Activated CD4-positive, CD25-positive, alpha-beta regulatory T cell (primary cell): Measurements from ENCODE around the gene KPTN.

Experiments
- DNase-seq, 4 experiments: peaks; one replicate each; lab custom pipeline; 2025; lab: John Stamatoyannopoulos, UW

KPTN gene

GRCh38 chr19:47483800-47484690 lies at the start of gene KPTN:
Gene KPTN (minus strand): TSS chr19:47484219. CDS start chr19:47484160, 59 bp downstream.
- peak; percentile 77 to 86 (median 84) for DNase-seq

DNA sequence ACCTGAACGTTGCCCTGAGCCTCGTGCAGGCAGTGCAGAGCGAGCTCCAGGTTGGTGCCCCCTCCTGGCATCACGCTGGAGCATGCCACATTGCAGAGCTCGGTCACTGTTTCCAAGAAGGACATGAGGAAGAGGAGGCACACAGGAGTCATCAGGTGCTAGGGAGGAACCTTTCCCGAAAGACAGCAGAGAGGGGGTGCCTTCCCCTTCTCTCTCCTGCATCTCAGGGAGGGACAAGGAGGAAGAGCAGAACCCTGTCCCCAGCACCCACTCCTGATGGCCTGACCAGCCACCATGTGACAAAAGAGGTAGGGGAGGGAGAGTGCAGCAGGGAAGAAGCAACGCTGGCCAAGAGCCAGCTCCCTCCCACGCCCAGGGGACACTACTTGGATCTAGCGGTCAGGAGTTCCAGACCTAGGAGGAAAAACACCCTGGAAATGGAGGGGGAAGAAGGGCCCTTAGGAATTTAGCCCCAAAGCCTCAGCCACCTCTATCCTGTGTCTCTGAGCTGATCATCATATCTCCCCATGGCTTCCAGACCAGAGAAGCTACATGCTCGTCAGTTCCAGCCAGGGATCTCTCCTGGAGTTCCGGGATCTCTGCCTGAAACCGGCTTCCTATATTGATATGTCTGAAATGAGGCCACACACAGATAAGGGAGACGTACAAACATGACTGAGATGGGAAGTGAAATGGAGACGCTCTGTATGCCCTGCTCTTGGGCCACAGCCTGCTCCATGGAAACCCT lies 47.8 kb upstream of the KPTN start:
- DNase-seq, result no peak

DNA sequence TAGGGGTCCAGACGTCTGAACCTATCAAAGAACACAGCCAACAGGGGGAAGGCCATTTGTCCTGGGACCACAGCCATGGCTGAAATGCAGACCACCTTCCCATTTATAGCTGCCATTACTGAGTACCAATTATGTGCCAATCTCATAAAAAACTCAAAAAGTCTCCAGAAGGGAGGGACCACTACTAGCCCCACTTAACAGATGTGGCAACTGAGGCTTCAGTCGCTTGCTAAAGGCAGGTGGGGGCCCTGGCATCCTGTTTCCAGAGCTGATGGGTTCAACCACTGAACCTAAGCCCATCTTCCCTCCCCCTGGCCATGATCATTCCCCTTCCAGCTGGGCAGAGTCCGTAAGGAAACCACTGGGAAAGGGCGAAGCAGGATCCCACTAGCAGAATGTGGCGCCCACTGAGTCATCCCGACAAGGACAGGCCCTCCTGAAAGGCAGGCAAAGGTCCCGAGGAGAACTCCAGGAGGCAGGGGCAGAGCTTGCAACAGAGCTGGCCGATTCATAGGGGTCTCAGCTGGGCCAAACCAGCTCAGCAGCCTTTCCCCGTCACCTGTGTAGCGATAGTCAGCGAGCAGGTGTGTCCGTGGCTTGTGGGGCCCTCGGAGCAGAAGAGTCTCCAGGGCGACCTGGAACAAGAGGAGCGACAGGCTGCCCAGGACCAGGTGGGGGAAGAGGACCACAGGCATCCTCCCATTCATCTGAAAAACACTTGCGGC lies 45.2 kb upstream of the KPTN start:
- DNase-seq, result no peak

- no peak for DNase-seq
These were observed 42.8 kb upstream of the KPTN start for GRCh38 chr19:47526798-47527197.

GRCh38 chr19:47523473-47523872 lies 39.5 kb upstream of the KPTN start:
- DNase-seq, result no peak

DNA sequence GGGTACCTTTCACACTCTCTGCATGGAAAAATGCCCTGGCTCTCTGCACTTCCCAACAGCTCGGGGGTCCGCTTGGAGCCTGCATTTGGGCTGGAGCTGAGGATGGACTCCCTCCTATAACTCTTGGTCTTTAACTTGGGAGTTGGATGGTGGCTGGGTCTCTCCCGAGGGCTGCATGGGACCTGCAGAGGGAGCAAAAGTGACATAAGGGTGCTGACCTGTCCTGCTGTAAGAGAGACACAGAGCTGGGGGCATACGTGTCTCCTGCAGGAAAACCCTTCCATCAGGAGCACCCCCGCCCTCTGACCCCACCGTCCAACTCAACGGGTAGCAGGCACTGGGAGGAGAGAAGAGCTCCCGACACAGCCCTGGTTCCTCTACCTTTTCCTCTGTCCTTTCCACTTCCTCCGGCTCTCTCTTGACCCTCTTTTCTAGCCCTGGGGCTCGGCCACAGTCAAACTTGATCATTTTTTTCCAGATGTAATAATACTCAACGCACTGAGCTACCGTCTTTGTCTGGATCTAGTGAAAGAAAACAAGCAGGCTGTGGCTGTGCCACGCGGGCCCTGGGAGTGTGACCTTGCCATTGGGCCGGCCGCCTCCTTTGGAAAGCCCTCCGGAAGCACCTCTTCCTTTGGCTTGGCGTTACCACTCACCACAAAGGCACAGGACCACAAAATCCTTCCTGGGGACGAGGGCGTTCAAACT lies 37.6 kb upstream of the KPTN start:
- DNase-seq, result no peak

GRCh38 chr19:47520839-47521238 lies 36.8 kb upstream of the KPTN start:
- no peak for DNase-seq

- DNase-seq, result no peak
These were observed 36.4 kb upstream of the KPTN start for GRCh38 chr19:47520343-47520806.

DNA sequence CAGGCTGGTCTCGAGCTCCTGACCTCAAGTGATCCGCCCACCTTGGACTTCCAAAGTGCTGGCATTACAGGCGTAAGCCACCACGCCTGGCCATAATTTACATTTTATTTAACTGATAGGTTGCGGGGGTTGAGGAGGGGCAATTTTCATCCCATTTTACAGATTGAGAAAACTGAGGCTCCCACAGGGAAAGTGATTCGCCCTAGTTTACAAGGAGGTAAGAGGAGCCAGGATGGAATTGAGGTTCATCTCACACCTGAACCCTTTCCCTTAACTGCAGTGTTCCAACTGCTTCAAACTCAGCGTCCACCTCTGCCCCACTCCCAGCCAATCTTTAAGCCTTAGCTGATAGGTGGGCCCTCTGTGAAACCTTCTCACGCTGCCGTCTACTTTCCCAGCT lies 34.8 kb upstream of the KPTN start:
- no peak for DNase-seq

DNA sequence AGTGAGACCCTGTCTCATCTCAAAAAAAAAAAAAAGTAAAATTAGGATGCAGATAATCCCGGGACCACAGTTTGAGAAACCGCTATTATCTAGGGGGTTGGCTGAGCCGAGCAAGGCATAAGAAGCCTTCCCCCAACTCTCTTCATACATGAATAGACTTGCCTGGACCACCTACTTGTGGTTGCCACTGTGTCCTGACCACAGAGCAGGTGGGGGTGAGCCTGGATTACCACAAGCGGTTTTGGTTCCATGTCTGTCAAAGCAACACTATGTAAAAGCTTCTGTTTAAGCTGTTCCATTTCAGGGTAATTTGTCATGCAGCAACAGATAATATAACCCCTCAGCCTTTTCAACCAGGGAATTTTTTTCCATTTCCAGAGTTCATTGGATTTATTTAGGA lies 34.1 kb upstream of the KPTN start:
- DNase-seq, result no peak

DNA sequence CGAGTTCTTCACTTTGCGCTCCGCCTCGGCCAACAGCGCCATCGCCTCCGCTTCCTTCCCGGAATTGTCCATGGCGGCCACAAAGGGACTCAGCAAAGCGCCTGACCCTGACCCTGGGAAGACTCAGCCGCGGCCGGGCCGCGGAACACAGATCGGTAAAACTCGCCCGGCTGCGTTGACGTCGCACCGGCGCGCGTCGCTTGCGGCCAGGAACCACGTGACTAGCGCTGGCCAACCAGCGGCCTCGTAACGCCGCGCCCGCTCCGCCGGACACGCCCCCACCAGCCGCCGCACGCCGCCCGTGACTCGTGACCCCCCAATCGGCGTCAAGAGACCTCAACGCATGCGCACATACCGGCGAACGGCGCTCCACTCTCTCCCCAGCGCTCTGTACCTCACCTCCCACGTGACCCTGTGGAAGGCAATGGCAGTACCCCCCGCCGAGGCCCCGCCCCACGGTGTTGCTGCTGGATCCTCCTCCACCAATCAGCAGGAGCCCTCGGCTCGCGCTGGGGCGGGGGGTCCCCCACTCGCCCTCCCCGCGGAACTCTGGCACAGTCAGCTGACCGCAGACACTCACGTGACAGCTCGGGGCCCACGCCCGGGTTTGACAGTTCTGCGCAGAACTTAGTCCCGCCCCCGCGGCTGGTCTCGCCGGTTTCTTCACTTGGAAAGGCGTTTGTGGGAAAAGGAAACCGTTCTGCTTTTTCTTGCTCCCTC lies 31.0 kb upstream of the KPTN start, which contains the start of gene NAPA:
Gene NAPA (minus strand): TSS at position 195 of the 720 bp plus-strand sequence. CDS start 123 bp downstream, at position 72.
- peak; percentile 100 for DNase-seq

DNA sequence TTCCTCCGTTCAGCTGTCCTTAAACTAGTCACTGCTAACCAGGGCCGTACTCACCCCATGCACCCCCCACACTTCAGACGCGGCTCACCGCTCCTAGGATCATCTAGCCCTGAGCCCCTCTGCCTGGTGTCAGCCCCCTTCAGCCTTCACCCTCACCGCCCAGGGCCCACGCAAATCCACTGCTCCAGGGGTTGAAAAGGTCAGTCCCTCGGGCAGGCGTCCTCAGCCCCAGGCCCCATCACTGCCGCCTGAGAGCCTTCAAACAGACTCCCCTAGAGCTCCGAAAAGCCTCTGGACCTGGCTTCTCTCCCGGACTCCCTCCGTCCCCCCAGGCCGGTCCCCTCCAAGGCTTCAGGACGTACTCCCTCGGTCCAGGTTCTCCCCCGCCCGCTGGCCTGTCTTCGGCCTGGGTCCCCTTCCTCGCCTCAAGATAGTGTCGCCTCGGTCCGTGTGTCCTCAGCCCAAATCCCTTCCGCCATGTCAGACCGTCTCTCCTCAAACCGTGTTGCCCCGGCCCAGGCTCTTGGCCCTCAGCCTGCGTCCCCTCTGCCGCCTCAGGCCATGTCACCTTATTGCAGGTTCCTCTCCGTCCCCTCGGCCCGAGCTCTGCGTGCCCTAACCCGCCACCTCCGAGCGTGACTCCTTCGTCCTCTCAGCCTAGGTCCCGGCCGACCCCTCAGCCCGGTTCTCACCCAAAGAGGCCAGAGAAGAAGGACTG lies 30.3 kb upstream of the KPTN start:
- peak in 1 of 4 experiments; percentile 40 for DNase-seq

- DNase-seq, result no peak
These were observed 28.9 kb upstream of the KPTN start for GRCh38 chr19:47512948-47513319.

GRCh38 chr19:47512183-47512947 lies 28.3 kb upstream of the KPTN start:
- DNase-seq, result no peak

GRCh38 chr19:47511681-47512080 lies 27.7 kb upstream of the KPTN start:
- no peak for DNase-seq

- no peak for DNase-seq
These were observed 27.1 kb upstream of the KPTN start for GRCh38 chr19:47511128-47511517.

- no peak for DNase-seq
These were observed 26.6 kb upstream of the KPTN start for GRCh38 chr19:47510516-47511127.

- DNase-seq, result no peak
These were observed 26.0 kb upstream of the KPTN start for GRCh38 chr19:47509973-47510372.
